Esophagus (tissue), 2 donors: ENCODE results near the gene SDF4. TPM values are rescaled to one million over a fixed set of nuclear protein-coding genes. Genes with fewer than 3 reads are reported as not detected.
A peak's percentile ranks its signal among the peaks of the same experiment; 100 is the strongest.

ENCODE experiments used
- H3K27ac ChIP-seq, 2 donors: one replicate each; pipeline ENCODE4 v1.5.1; 2013; ENCODE audit warnings: low read depth in 2 of 2, mild to moderate bottlenecking in 2 of 2, inconsistent platforms in 1 of 2, low read length in 1 of 2, moderate library complexity in 1 of 2
- H3K27me3 ChIP-seq, 2 donors: one replicate each; pipeline ENCODE4 v1.6.1; 2013; ENCODE audit warnings: low read length in 2 of 2, control low read depth in 1 of 2, mild to moderate bottlenecking in 1 of 2; ENCODE audit not compliant: insufficient read depth in 2 of 2, control insufficient read depth in 1 of 2
- H3K36me3 ChIP-seq, 2 donors: one replicate each; pipeline ENCODE4 v1.6.1; 2013; ENCODE audit warnings: low read length in 1 of 2; ENCODE audit not compliant: control insufficient read depth in 2 of 2, insufficient read depth in 2 of 2
- H3K4me1 ChIP-seq, 2 donors: one replicate each; pipeline ENCODE4 v1.6.1; 2013; ENCODE audit warnings: low read length in 1 of 2; ENCODE audit not compliant: control insufficient read depth in 2 of 2, insufficient read depth in 2 of 2
- H3K4me3 ChIP-seq, 2 donors: one replicate each; pipeline ENCODE4 v1.5.1; 2013; ENCODE audit warnings: low read length in 2 of 2, mild to moderate bottlenecking in 2 of 2, low read depth in 1 of 2, moderate library complexity in 1 of 2
- H3K9me3 ChIP-seq, 2 donors: one replicate each; pipeline ENCODE4 v1.6.1; 2013; ENCODE audit warnings: mild to moderate bottlenecking in 2 of 2, low read depth in 1 of 2, low read length in 1 of 2, moderate library complexity in 1 of 2; ENCODE audit not compliant: control insufficient read depth in 2 of 2, insufficient read depth in 1 of 2
- WGBS, 2 donors: extraction: QIAGEN DNeasy Blood & Tissue Kit; methylation state at CpG; one replicate each; pipeline ENCODE4 v1.1.7; 2013; 5-methylcytosine and 5-hydroxymethylcytosine counted together
- polyA plus RNA-seq, 2 donors: library from polyadenylated mRNA; stranded (reverse); fragments of 200-250 nt; gene quantifications; one replicate each; pipeline ENCODE4 v1.2.3, GENCODE V29; 2013
- donor health status: healthy with polysubstance abuse.
- donor health status: Bipolar disorder and iron deficiency.

The SDF4 gene
- polyA plus RNA-seq, 2 donors, result 43.9 to 68.0 TPM

GRCh38 chr1:1272341-1273208 is 40.8 kb upstream of the SDF4 start:
- no peaks in the 10 kb centered on the region for H3K9me3 ChIP-seq
- H3K27me3 ChIP-seq, result no peaks in the 10 kb centered on the region
- H3K27ac ChIP-seq, result peak overlapping the region; percentile 79 to 87
- peaks cover 0 to 13% of the 10 kb centered on the region in 2 donors for H3K36me3 ChIP-seq
- 25 to 26% methylated on average over 43 of the region's 43 CpGs for WGBS, 2 donors
- H3K4me3 ChIP-seq, result peak overlapping the region; percentile 83 to 90
- peaks cover 13 to 29% of the 10 kb centered on the region in 2 donors for H3K4me1 ChIP-seq

GRCh38 chr1:1270813-1271212 is 39.0 kb upstream of the SDF4 start:
- H3K36me3 ChIP-seq, result peaks cover 3 to 20% of the 10 kb centered on the region in 2 donors
- no peak overlapping the region for H3K4me3 ChIP-seq
- 62 to 64% methylated on average over 7 of the region's 7 CpGs for WGBS, 2 donors
- H3K4me1 ChIP-seq, result peaks cover 13 to 29% of the 10 kb centered on the region in 2 donors
- H3K27me3 ChIP-seq, result no peaks in the 10 kb centered on the region
- H3K27ac ChIP-seq, result peak overlapping the region in 1 of 2 donors; percentile 23
- no peaks in the 10 kb centered on the region for H3K9me3 ChIP-seq

DNA sequence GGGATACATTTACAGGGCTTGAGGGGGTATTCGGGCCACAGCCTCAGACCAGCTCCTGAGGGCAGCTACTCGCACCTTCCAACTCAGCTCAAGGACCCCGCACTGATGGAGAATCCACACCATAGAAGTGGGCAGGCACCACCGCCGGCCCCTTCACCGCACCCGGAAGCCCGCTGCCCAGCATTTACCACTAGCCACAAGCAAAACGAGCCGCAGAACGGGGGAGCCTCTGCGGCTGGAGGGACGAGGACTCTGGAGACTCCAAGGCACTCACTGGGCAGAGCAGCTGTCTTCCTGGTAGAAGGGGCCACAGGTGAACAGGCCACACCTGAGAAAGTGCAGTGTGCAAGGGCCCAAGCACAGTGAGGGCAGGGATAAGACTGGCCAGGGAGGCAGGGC is 36.5 kb upstream of the SDF4 start:
- Histone ChIP-seq H3K27me3 (no peaks in the 10 kb centered on the region), H3K36me3 (peaks cover 4 to 31% of the 10 kb centered on the region in 2 donors), H3K27ac (no peak overlapping the region), H3K4me1 (peaks cover 4 to 24% of the 10 kb centered on the region in 2 donors), H3K4me3 (no peak overlapping the region), H3K9me3 (no peaks in the 10 kb centered on the region)
- WGBS, 2 donors, result 95% methylated on average over 13 of the region's 13 CpGs

DNA sequence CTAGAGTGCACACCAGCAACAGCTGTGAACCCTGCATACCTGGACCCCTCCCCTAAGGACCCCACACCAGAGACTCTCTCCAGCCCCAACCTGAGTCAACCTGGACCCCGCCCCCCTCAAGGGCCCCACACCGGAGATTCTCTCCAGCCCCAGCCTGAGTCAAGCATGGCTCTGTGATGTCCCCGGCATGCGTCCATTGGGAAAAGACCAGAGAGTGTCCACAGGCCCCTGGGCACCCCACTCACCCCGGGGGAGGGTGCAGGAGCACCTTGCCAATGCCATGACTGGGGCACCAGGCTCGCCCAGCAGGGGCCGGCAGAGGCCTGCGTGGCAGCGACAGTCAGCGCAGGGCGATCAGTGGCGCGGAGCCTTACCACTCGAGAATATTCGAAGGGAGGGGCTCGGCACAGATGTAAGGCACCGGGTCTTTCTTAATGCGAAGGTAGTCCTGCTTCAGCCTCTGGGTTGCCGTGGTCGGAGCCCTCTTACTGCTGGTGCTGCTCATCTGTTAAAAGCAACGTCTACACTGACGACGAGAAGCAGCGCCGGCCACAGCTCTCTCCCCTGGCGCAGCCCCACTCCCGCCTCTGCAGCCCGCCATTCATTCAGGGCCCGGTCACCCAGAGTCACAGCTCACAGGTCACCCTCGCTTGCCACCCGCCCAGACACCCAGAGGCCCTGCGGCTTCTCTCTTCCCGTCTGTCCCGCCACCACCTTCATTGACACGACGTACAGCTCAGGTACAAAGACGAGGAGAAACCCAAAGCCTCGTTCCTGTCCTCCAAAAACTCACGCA is 35.9 kb upstream of the SDF4 start:
- peaks cover 8 to 33% of the 10 kb centered on the region in 2 donors for H3K36me3 ChIP-seq
- H3K27ac ChIP-seq, result no peak overlapping the region
- H3K4me1 ChIP-seq, result peaks cover 4 to 23% of the 10 kb centered on the region in 2 donors
- H3K4me3 ChIP-seq, result no peak overlapping the region
- 93 to 94% methylated on average over 39 of the region's 39 CpGs for WGBS, 2 donors
- no peaks in the 10 kb centered on the region for H3K27me3 ChIP-seq
- no peaks in the 10 kb centered on the region for H3K9me3 ChIP-seq

- H3K9me3 ChIP-seq, result no peaks in the 10 kb centered on the region
- no peak overlapping the region for H3K4me3 ChIP-seq
- no peaks in the 10 kb centered on the region for H3K27me3 ChIP-seq
- peaks cover 17 to 41% of the 10 kb centered on the region in 2 donors for H3K36me3 ChIP-seq
- H3K4me1 ChIP-seq, result peaks cover 0 to 2% of the 10 kb centered on the region in 2 donors
- H3K27ac ChIP-seq, result no peak overlapping the region
- WGBS, 2 donors, result 76 to 88% methylated on average over 10 of the region's 10 CpGs
Observed at GRCh38 chr1:1264868-1265272, 33.1 kb upstream of the SDF4 start.

DNA sequence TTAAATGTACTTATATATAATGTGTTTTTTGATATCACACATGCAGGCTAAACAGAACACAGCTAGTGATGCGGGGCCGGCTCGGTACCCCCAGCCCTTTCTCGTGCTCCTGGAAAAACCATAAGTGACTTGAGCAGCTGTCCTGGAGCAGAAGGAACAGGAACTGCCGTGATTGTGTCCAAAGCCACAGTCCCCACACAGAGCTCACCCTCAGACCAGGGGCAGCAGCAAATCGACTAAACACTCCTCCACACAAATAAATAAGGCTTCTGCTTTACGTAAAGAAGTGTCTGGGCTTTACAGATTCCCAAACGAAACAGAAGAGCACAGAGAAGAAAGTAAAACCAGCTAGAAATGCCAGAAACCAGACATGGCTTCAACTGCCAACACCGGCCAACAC is 32.2 kb upstream of the SDF4 start:
- H3K36me3 ChIP-seq, result peaks cover 17 to 44% of the 10 kb centered on the region in 2 donors
- no peak overlapping the region for H3K4me3 ChIP-seq
- H3K27me3 ChIP-seq, result no peaks in the 10 kb centered on the region
- WGBS, 2 donors, result 86 to 87% methylated on average over 9 of the region's 9 CpGs
- H3K4me1 ChIP-seq, result peaks cover 0 to 2% of the 10 kb centered on the region in 2 donors
- no peaks in the 10 kb centered on the region for H3K9me3 ChIP-seq
- H3K27ac ChIP-seq, result no peak overlapping the region

- no peak overlapping the region for H3K4me3 ChIP-seq
- H3K4me1 ChIP-seq, result peaks cover 0 to 6% of the 10 kb centered on the region in 2 donors
- no peaks in the 10 kb centered on the region for H3K9me3 ChIP-seq
- H3K36me3 ChIP-seq, result peaks cover 17 to 43% of the 10 kb centered on the region in 2 donors
- H3K27ac ChIP-seq, result no peak overlapping the region
- 90 to 94% methylated on average over 8 of the region's 8 CpGs for WGBS, 2 donors
- no peaks in the 10 kb centered on the region for H3K27me3 ChIP-seq
Observed at GRCh38 chr1:1262758-1263157, 31.0 kb upstream of the SDF4 start.

DNA sequence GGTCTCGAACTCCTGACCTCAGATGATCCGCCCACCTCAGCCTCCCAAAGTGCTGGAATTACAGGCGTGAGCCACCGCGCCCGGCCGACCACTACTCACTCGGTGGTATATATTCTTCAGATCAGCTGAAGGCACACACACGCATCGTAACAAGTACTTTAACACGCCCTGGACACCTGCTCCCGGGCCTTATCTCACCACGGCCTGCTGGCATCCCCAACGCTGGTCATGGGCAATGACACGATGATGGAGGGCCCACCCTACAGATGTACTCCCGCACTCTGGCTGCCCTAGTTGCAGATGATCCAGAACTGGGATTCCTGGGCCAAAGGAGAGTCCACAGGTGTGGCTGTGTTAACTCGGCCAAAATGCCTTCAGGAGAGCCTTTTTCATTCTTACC is 30.3 kb upstream of the SDF4 start:
- H3K4me1 ChIP-seq, result peaks cover 0 to 6% of the 10 kb centered on the region in 2 donors
- H3K27ac ChIP-seq, result no peak overlapping the region
- H3K4me3 ChIP-seq, result no peak overlapping the region
- no peaks in the 10 kb centered on the region for H3K27me3 ChIP-seq
- H3K36me3 ChIP-seq, result peaks cover 17 to 37% of the 10 kb centered on the region in 2 donors
- H3K9me3 ChIP-seq, result no peaks in the 10 kb centered on the region
- 95 to 96% methylated on average over 17 of the region's 17 CpGs for WGBS, 2 donors

DNA sequence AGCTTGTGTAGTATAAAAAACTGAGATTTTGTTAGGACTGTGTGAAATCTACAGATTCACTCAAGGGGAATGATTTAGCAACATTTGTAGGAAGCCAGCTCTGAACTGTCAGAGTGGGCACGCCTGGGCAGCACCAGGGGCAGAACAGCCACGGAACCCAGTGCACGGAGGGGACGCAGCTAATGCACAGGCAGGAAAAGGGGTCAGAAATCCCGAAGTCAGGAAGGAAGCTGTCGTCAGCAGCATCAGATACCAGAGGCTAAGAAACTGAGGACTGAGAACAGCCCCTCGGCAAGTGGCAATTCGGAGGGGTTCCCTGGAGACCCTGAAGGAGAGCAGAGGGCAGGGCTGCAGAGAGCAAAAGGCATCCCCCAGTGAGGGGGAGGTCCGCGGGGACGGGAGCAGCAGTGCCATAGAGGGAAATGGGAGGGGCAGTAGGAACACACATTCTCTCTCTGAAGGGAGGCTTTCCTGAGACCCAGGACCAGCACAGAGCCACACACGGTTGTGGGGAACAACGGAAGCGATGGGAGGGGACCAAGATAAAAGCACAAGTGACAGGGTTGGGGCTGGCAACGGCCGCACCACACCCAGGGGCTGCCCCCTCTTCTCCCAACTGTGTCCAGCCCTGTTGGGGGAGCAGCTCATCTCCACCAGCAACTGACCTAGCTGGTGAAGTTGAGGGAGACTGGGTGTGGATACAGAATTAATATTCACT is 29.2 kb upstream of the SDF4 start:
- Histone ChIP-seq H3K4me3 (no peak overlapping the region), H3K27ac (no peak overlapping the region)
- 70 to 73% methylated on average over 16 of the region's 16 CpGs for WGBS, 2 donors

More for the DNA sequence above, 29.2 kb upstream of the SDF4 start:
- Histone ChIP-seq H3K9me3 (no peaks in the 10 kb centered on the region), H3K36me3 (peaks cover 16 to 42% of the 10 kb centered on the region in 2 donors), H3K4me1 (peaks cover 0 to 6% of the 10 kb centered on the region in 2 donors), H3K27me3 (no peaks in the 10 kb centered on the region)
